ENCODE data around the gene PCDHGA7. TPM values are rescaled to one million over a fixed set of nuclear protein-coding genes. Genes with fewer than 3 reads are reported as not detected.

PCDHGA7 gene
- total RNA-seq, 4 donors from 2014 or later, result 7.6 to 12.2 (median 9.2) TPM

DNA sequence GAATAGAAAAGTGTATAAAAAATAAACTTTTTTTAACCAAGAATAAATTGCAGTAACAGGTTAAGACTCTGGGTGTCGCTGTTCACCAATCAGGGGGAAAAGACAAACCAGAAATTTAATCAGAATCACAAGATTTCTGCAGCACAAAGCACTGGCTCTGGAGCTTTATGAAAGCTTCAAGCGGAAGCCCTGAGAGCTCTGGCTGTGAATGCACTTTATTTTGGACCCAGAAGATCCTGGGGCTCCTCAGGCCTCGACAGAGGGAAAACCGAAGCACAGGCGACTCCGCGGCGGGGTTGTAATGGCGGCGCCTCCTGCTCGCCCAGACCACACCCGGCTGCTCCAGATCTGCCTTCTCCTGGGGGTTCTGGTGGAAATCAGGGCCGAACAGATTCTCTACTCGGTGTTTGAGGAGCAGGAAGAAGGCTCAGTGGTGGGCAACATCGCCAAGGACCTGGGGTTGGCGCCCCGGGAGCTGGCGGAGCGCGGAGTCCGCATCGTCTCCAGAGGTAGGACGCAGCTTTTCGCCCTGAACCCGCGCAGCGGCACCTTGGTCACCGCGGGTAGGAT is 27.6 kb upstream of the PCDHGA7 start, which contains the start of gene PCDHGA4:
PCDHGA4 (plus strand) TSS at position 122 of the 570 bp plus-strand sequence; CDS start at position 209, 87 bp downstream.
- DNase-seq (ENCODE audit: low spot score in 2 of 2), result no peak
- H3K9me3 ChIP-seq, result peaks cover 0 to 99% (median 42%) of the 10 kb centered on the region in 4 donors
- peak within 1 kb of the TSS in 2 of 4 donors; percentile 9 to 43 for H3K4me3 ChIP-seq
- H3K27ac ChIP-seq, result no peak within 1 kb of the TSS
- H3K36me3 ChIP-seq, result peaks cover 0 to 40% (median 0%) of the 10 kb centered on the region in 3 donors
- no peaks in the 10 kb centered on the region for H3K27me3 ChIP-seq
- WGBS, 2 donors, result 15 to 24% methylated on average over 29 of the region's 29 CpGs
- TF ChIP-seq EP300 (IDR thresholded peaks at IDR 0.05), result no peak
- TF ChIP-seq, protein P1, sequence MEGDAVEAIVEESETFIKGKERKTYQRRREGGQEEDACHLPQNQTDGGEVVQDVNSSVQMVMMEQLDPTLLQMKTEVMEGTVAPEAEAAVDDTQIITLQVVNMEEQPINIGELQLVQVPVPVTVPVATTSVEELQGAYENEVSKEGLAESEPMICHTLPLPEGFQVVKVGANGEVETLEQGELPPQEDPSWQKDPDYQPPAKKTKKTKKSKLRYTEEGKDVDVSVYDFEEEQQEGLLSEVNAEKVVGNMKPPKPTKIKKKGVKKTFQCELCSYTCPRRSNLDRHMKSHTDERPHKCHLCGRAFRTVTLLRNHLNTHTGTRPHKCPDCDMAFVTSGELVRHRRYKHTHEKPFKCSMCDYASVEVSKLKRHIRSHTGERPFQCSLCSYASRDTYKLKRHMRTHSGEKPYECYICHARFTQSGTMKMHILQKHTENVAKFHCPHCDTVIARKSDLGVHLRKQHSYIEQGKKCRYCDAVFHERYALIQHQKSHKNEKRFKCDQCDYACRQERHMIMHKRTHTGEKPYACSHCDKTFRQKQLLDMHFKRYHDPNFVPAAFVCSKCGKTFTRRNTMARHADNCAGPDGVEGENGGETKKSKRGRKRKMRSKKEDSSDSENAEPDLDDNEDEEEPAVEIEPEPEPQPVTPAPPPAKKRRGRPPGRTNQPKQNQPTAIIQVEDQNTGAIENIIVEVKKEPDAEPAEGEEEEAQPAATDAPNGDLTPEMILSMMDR (IDR thresholded peaks at IDR 0.05), result peak in 4 of 5 experiments; percentile 13 to 27 (median 18)
- no peaks in the 10 kb centered on the region for H3K4me1 ChIP-seq

DNA sequence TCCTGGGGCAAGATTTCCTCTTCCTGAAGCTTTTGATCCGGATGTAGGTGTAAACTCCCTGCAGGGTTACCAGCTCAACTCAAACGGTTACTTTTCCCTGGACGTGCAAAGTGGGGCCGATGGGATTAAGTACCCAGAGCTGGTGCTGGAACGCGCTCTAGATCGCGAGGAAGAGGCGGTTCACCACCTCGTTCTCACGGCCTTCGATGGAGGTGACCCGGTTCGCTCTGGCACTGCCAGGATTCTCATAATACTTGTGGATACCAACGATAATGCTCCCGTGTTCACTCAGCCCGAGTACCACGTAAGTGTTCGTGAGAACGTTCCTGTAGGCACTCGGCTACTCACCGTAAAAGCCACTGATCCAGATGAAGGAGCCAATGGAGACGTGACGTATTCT is 26.9 kb upstream of the PCDHGA7 start:
- H3K9me3 ChIP-seq, result peaks cover 0 to 99% (median 44%) of the 10 kb centered on the region in 4 donors
- no peak overlapping the region for H3K4me3 ChIP-seq
- no peaks in the 10 kb centered on the region for H3K4me1 ChIP-seq
- DNase-seq (ENCODE audit: low spot score in 2 of 2), result no peak
- H3K27ac ChIP-seq, result no peak overlapping the region
- no peaks in the 10 kb centered on the region for H3K27me3 ChIP-seq
- TF ChIP-seq, protein P1 (IDR thresholded peaks at IDR 0.05), result no peak
- TF ChIP-seq POLR2A (IDR thresholded peaks at IDR 0.05), result no peak
- no peak for TF ChIP-seq EP300 (IDR thresholded peaks at IDR 0.05)
- H3K36me3 ChIP-seq, result peaks cover 0 to 37% (median 0%) of the 10 kb centered on the region in 3 donors
- 59% methylated on average over 24 of the region's 24 CpGs for WGBS, 2 donors

DNA sequence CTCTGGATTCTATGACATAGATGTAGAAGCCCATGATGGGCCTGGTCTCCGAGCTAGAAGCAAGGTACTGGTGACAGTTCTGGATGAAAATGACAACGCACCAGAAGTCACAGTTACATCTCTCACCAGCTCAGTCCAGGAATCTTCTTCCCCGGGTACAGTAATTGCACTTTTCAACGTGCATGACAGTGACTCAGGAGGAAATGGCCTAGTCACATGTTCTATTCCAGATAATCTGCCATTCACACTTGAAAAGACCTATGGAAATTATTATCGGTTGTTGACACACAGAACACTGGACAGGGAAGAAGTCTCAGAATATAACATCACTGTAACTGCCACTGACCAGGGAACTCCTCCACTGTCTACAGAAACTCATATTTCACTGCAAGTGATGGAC is 26.4 kb upstream of the PCDHGA7 start:
- H3K9me3 ChIP-seq, result peaks cover 0 to 99% (median 46%) of the 10 kb centered on the region in 4 donors

DNA sequence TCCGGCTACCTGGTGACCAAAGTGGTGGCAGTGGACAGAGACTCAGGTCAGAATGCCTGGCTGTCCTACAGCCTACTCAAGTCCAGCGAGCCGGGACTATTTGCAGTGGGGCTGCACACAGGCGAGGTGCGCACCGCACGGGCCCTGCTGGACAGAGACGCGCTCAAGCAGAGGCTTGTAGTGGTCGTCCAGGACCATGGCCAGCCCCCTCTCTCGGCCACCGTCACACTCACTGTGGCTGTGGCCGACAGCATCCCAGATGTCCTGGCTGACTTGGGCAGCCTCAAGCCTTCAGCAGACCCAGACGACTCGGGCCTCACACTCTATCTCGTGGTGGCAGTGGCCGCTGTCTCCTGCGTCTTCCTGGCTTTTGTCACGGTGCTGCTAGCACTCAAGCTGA is 25.6 kb upstream of the PCDHGA7 start:
- H3K27me3 ChIP-seq, result no peaks in the 10 kb centered on the region
- no peaks in the 10 kb centered on the region for H3K4me1 ChIP-seq
- peaks cover 0 to 44% (median 0%) of the 10 kb centered on the region in 3 donors for H3K36me3 ChIP-seq
- DNase-seq (ENCODE audit: low spot score in 2 of 2), result no peak
- H3K9me3 ChIP-seq, result peaks cover 0 to 99% (median 47%) of the 10 kb centered on the region in 4 donors
- WGBS, 2 donors, result 52 to 53% methylated on average over 16 of the region's 19 CpGs
- no peak overlapping the region for H3K4me3 ChIP-seq
- H3K27ac ChIP-seq, result no peak overlapping the region
- TF ChIP-seq, protein P1 (IDR thresholded peaks at IDR 0.05), result no peak
- TF ChIP-seq EP300 (IDR thresholded peaks at IDR 0.05) (no peak), POLR2A (IDR thresholded peaks at IDR 0.05) (no peak)

More for the DNA sequence above, 26.4 kb upstream of the PCDHGA7 start:
- Histone ChIP-seq H3K4me3 (no peak overlapping the region), H3K4me1 (no peaks in the 10 kb centered on the region), H3K27me3 (no peaks in the 10 kb centered on the region), H3K27ac (no peak overlapping the region), H3K36me3 (peaks cover 0 to 38% (median 0%) of the 10 kb centered on the region in 3 donors)
- TF ChIP-seq, protein P1 (IDR thresholded peaks at IDR 0.05), result no peak
- no peak for TF ChIP-seq POLR2A (IDR thresholded peaks at IDR 0.05)
- TF ChIP-seq EP300 (IDR thresholded peaks at IDR 0.05), result no peak
- DNase-seq (ENCODE audit: low spot score in 2 of 2), result no peak
- WGBS, 2 donors, result 74 to 75% methylated on average over 5 of the region's 5 CpGs

- H3K27ac ChIP-seq, result peak within 1 kb of the TSS in 1 of 4 donors; percentile 11
- no peaks in the 10 kb centered on the region for H3K27me3 ChIP-seq
- 15 to 23% methylated on average over 24 of the region's 24 CpGs for WGBS, 2 donors
- TF ChIP-seq POLR2A (IDR thresholded peaks at IDR 0.05) (no peak), EP300 (IDR thresholded peaks at IDR 0.05) (no peak)
- TF ChIP-seq, protein P1 (IDR thresholded peaks at IDR 0.05), result no peak
- peaks cover 0 to 99% (median 52%) of the 10 kb centered on the region in 4 donors for H3K9me3 ChIP-seq
- H3K4me1 ChIP-seq, result no peaks in the 10 kb centered on the region
- peaks cover 0 to 45% (median 0%) of the 10 kb centered on the region in 3 donors for H3K36me3 ChIP-seq
- H3K4me3 ChIP-seq, result peak within 1 kb of the TSS in 2 of 4 donors; percentile 26 to 33
- no peak for DNase-seq (ENCODE audit: low spot score in 2 of 2)
These were observed 22.6 kb upstream of the PCDHGA7 start, which contains the start of gene PCDHGB2 for GRCh38 chr5:141359790-141360426. TSS of gene PCDHGB2 (plus strand) at chr5:141359994. CDS start at chr5:141360136, 142 bp downstream.

All from tibial nerve (tissue), 4 donors.